Stomach (tissue), 9 donors: Measurements from ENCODE around the gene MICALL1. TPM values are rescaled to one million over a fixed set of nuclear protein-coding genes. Genes with fewer than 3 reads are reported as not detected.

Experiments
- DNase-seq, 2 donors: peaks; one replicate each; pipeline versions ENCODE4 v3.0.0 to v3.0.0-alpha.2; 2013 to 2019
- H3K27ac ChIP-seq, 5 donors: fragments of 200-600 bp in 4 of 5; sonication (generic) in 4 of 5; one replicate each; pipeline ENCODE4 v1.5.1; 2013 to 2019; ENCODE audit warnings: mild to moderate bottlenecking in 1 of 5, moderate library complexity in 1 of 5
- H3K27me3 ChIP-seq, 3 donors: fragments of 200-600 bp; sonication (generic); one replicate each; pipeline ENCODE4 v1.5.1; 2017 to 2019; ENCODE audit warnings: mixed run types in 1 of 3
- H3K36me3 ChIP-seq, 4 donors: fragments of 200-600 bp; sonication (generic); 1 replicate in 3 of 4; 2 replicates in 1 of 4; pipeline ENCODE4 v1.5.1; 2016 to 2019
- H3K4me1 ChIP-seq, 4 donors: fragments of 200-600 bp; sonication (generic); one replicate each; pipeline ENCODE4 v1.5.1; 2016 to 2019
- H3K4me3 ChIP-seq, 4 donors: fragments of 200-600 bp; sonication (generic) in 3 of 4; one replicate each; pipeline ENCODE4 v1.5.1; 2016 to 2019; ENCODE audit warnings: mild to moderate bottlenecking in 1 of 4
- H3K9me3 ChIP-seq, 4 donors: fragments of 200-600 bp; sonication (generic); one replicate each; pipeline ENCODE4 v1.5.1; 2016 to 2019
- CTCF ChIP-seq, 7 experiments: fragments of 450-650 bp in 4 of 7; fragments of 200-600 bp in 3 of 7; sonication (generic) in 3 of 7; IDR thresholded peaks; one replicate each; pipeline ENCODE4 v1.5.1; 2016 to 2019; ENCODE audit warnings: antibody characterized with exemption in 7 of 7, control low read depth in 2 of 7, mild to moderate bottlenecking in 1 of 7
- EP300 ChIP-seq: sonication (generic); formaldehyde crosslinking; IDR thresholded peaks from one replicate; pipeline ENCODE4 v1.6.1; 2017; ENCODE audit warnings: antibody characterized with exemption
- POLR2A ChIP-seq, 4 donors: fragments of 450-650 bp; IDR thresholded peaks; one replicate each; pipeline ENCODE4 v1.6.1; 2016; ENCODE audit warnings: antibody characterized with exemption in 4 of 4, control low read depth in 2 of 4, mild to moderate bottlenecking in 1 of 4, moderate library complexity in 1 of 4
- POLR2AphosphoS5 ChIP-seq, 3 donors: sonication (generic); formaldehyde crosslinking; IDR thresholded peaks; one replicate each; pipeline ENCODE4 v1.6.1; 2016; ENCODE audit warnings: antibody characterized with exemption in 3 of 3
- WGBS, 5 donors: extraction: QIAGEN DNeasy Blood & Tissue Kit in 3 of 5; methylation state at CpG; one replicate each; pipeline versions ENCODE4 v1.1.5 to v1.1.7; 2013 to 2018; 5-methylcytosine and 5-hydroxymethylcytosine counted together
- intact Hi-C: fragments of 100-400 bp; cut with DNase I; formaldehyde crosslinking; loops from one replicate; pipeline ENCODE4 v1.15.1; 2023; ENCODE audit warnings: low total_unique reads
- polyA plus RNA-seq, 3 donors: library from polyadenylated mRNA; stranded (reverse); fragments of 200-250 nt; gene quantifications; one replicate each; pipeline ENCODE4 v1.2.3, GENCODE V29; 2013
- total RNA-seq, 5 donors: library from RNA; depleted of rRNA; stranded (reverse); fragments of >200 nt; gene quantifications; one replicate each; pipeline versions ENCODE4 v1.1.0 to v1.2.3, GENCODE V29; 2014 to 2016
- donor health status: healthy with polysubstance abuse.
- donor health status: Bipolar disorder and iron deficiency.
- donor health status: healthy.

The MICALL1 gene
- total and polyA plus RNA-seq, 8 donors, result 17.7 to 155 (median 54.7) TPM

DNA sequence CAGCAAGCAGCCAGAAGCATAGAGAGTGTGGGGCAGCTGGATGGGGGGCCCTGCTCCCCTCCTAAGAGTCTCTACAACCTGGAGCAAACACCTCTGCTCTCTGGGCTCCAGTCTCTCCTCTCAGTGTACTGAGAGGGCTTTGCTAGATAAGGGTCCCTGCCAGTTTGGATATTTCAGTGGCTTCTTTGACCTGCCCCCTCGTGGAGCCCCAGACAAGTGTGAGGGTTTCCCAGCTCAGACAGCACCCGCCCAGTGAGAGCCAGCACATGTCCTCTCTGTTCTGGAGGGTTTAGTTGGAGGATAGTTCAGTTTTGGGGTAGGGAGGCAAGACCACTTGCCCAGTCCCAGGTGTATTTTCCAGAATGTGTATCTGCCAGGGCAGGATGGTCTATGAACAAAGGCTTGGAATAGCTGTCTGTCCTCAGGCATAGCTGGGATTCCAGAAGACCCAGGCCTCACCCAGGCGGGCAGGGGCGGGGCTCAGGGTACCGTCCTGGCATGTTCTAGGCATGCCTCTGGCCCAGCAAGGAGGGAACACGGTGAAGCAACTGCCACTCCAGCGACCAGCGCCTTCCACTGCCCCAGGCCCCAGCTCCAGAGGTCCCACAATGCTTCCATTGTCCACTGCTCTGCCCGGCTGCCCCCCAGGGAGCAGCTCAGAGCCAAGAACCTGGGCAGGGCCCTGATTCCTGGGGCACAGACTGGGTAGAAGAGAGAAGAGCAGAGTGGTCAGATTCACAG lies 7.5 kb upstream of the MICALL1 start:
- H3K4me1 ChIP-seq, result peaks cover 35 to 63% (median 52%) of the 10 kb centered on the region in 4 donors
- H3K36me3 ChIP-seq, result no peaks in the 10 kb centered on the region
- intact Hi-C loops, result no loop called here
- H3K27ac ChIP-seq, result peak overlapping the region; percentile 1 to 92 (median 67)
- DNase-seq, result peak; percentile 60
- H3K27me3 ChIP-seq, result no peaks in the 10 kb centered on the region
- H3K9me3 ChIP-seq, result no peaks in the 10 kb centered on the region
- no peak overlapping the region for H3K4me3 ChIP-seq
- TF ChIP-seq POLR2A (IDR thresholded peaks at IDR 0.05) (no peak), CTCF (IDR thresholded peaks at IDR 0.05) (no peak), EP300 (no peak), POLR2AphosphoS5 (IDR thresholded peaks at IDR 0.05) (no peak)
- WGBS, 5 donors, result 38 to 70% (median 38%) methylated on average over 6 to 9 of the region's 9 CpGs

- DNase-seq, result peak; percentile 65 to 81
- Histone ChIP-seq H3K9me3 (no peaks in the 10 kb centered on the region), H3K27ac (peak overlapping the region; percentile 87 to 96 (median 93)), H3K36me3 (no peaks in the 10 kb centered on the region), H3K4me1 (peaks cover 19 to 62% (median 50%) of the 10 kb centered on the region in 4 donors), H3K4me3 (peak overlapping the region; percentile 67 to 91 (median 80)), H3K27me3 (no peaks in the 10 kb centered on the region)
- intact Hi-C loops, result no loop called here
- 59 to 75% (median 68%) methylated on average over 9 to 10 of the region's 10 CpGs for WGBS, 5 donors
- no peak for TF ChIP-seq CTCF (IDR thresholded peaks at IDR 0.05)
- peak in 2 of 3 donors; percentile 35 to 72 for TF ChIP-seq POLR2AphosphoS5 (IDR thresholded peaks at IDR 0.05)
- no peak for TF ChIP-seq EP300
- TF ChIP-seq POLR2A (IDR thresholded peaks at IDR 0.05), result no peak
These were observed 1.2 kb upstream of the MICALL1 start for GRCh38 chr22:37904572-37905533.

GRCh38 chr22:37906364-37907008 lies 389 bp downstream of the MICALL1 start:
- peak in 1 of 2 donors; percentile 58 for DNase-seq
- intact Hi-C loops, result no loop called here
- WGBS, 5 donors, result 0 to 1% (median 1%) methylated on average over 8 to 65 of the region's 75 CpGs

More at GRCh38 chr22:37906364-37907008, 389 bp downstream of the MICALL1 start:
- Histone ChIP-seq H3K27ac (peak overlapping the region; percentile 86 to 96 (median 93)), H3K27me3 (no peaks in the 10 kb centered on the region), H3K4me1 (peaks cover 28 to 73% (median 59%) of the 10 kb centered on the region in 4 donors), H3K36me3 (no peaks in the 10 kb centered on the region), H3K9me3 (no peaks in the 10 kb centered on the region), H3K4me3 (peak overlapping the region; percentile 67 to 91 (median 80))
- no peak for TF ChIP-seq EP300
- no peak for TF ChIP-seq POLR2AphosphoS5 (IDR thresholded peaks at IDR 0.05)
- no peak for TF ChIP-seq POLR2A (IDR thresholded peaks at IDR 0.05)
- no peak for TF ChIP-seq CTCF (IDR thresholded peaks at IDR 0.05)
